ENCODE measurements around the gene ANKFY1. TPM values are rescaled to one million over a fixed set of nuclear protein-coding genes. Genes with fewer than 3 reads are reported as not detected.
"Not testable (repeated sequence)": the region's sequence is repeated elsewhere in the genome, so short reads cannot be mapped to it uniquely, and the experiment has no call there.

ANKFY1 gene
- total RNA-seq, 1 donor from 2014 or later = 53.8 TPM

DNA sequence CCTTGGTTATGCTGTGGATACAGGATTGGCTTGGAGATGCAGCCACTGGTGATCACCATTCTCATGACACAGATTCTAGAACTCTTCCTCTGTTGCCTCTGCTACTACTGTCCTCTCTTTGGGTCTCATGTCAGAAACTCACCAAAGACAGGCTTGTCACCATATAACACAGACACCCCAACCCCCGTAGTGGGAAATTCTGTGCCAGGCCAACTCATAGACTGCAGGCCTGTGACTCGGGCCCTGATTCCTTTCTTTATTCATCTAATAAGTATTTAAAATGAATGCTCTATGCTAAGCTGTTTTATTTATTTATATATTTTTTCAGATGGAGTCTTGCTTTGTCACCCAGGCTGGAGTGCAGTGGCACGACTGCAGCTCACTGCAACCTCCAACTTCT, 111.3 kb downstream of the ANKFY1 start:
- no peaks in the 10 kb centered on the region for H3K9me3 Mint-ChIP-seq
- intact Hi-C loops (cut with micrococcal nuclease) = no loop called here
- peaks cover 3% of the 10 kb centered on the region for H3K36me3 Mint-ChIP-seq (ENCODE audit: low read depth)
- no peak for DNase-seq (ENCODE audit: low spot score)
- H3K27me3 Mint-ChIP-seq (ENCODE audit: insufficient read depth) = no peaks in the 10 kb centered on the region
- H3K4me3 Mint-ChIP-seq = no peak overlapping the region
- H3K27ac Mint-ChIP-seq = no peak overlapping the region
- peaks cover 5% of the 10 kb centered on the region for H3K4me1 Mint-ChIP-seq (ENCODE audit: low read depth)

- Mint-ChIP-seq H3K4me1 (ENCODE audit: low read depth) (peaks cover 4% of the 10 kb centered on the region), H3K9me3 (no peaks in the 10 kb centered on the region), H3K4me3 (no peak overlapping the region), H3K27ac (no peak overlapping the region), H3K27me3 (ENCODE audit: insufficient read depth) (no peaks in the 10 kb centered on the region), H3K36me3 (ENCODE audit: low read depth) (peaks cover 3% of the 10 kb centered on the region)
- intact Hi-C loops (cut with micrococcal nuclease) = no loop called here
- DNase-seq (ENCODE audit: low spot score) = no peak
These were observed 113.7 kb downstream of the ANKFY1 start for GRCh38 chr17:4150096-4150495.

GRCh38 chr17:4148611-4149308, 115.0 kb downstream of the ANKFY1 start:
- H3K27ac Mint-ChIP-seq = no peak overlapping the region
- H3K9me3 Mint-ChIP-seq = no peaks in the 10 kb centered on the region
- intact Hi-C loops (cut with micrococcal nuclease) = no loop called here
- DNase-seq (ENCODE audit: low spot score) = no peak
- no peaks in the 10 kb centered on the region for H3K27me3 Mint-ChIP-seq (ENCODE audit: insufficient read depth)
- peaks cover 9% of the 10 kb centered on the region for H3K4me1 Mint-ChIP-seq (ENCODE audit: low read depth)
- H3K4me3 Mint-ChIP-seq = no peak overlapping the region
- H3K36me3 Mint-ChIP-seq (ENCODE audit: low read depth) = peaks cover 3% of the 10 kb centered on the region

GRCh38 chr17:4147751-4148310, 115.9 kb downstream of the ANKFY1 start:
- Mint-ChIP-seq H3K36me3 (ENCODE audit: low read depth) (peaks cover 1% of the 10 kb centered on the region), H3K9me3 (no peaks in the 10 kb centered on the region), H3K4me1 (ENCODE audit: low read depth) (peaks cover 9% of the 10 kb centered on the region), H3K27me3 (ENCODE audit: insufficient read depth) (no peaks in the 10 kb centered on the region), H3K27ac (no peak overlapping the region), H3K4me3 (no peak overlapping the region)
- no peak for DNase-seq (ENCODE audit: low spot score)
- intact Hi-C loops (cut with micrococcal nuclease) = no loop called here

DNA sequence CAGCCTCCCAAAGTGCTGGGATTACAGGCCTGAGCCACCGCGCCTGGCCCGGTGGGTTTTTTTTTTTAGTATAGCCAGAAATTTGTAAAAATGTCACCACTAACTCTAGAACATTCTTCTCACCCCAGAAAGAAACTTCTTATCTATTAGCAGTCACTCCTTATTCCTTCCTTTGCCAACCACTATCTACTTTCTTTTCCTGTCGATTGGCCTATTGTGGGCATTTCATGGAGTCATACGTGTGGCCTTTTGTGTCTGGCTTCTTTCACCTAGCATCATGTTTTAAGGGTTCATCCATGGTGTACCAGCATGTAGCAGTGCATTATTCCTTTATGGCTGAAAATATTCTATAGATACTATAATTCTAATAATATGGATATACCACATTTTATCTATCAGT, 117.1 kb downstream of the ANKFY1 start:
- Mint-ChIP-seq H3K4me1 (ENCODE audit: low read depth) (peaks cover 16% of the 10 kb centered on the region), H3K9me3 (no peaks in the 10 kb centered on the region), H3K36me3 (ENCODE audit: low read depth) (peaks cover 1% of the 10 kb centered on the region), H3K27me3 (ENCODE audit: insufficient read depth) (no peaks in the 10 kb centered on the region), H3K4me3 (no peak overlapping the region), H3K27ac (peak overlapping the region; percentile 29)
- DNase-seq (ENCODE audit: low spot score) = no peak
- intact Hi-C loops (cut with micrococcal nuclease) = no loop called here

GRCh38 chr17:4144422-4144747, 119.4 kb downstream of the ANKFY1 start:
- Mint-ChIP-seq H3K36me3 (ENCODE audit: low read depth) (peaks cover 10% of the 10 kb centered on the region), H3K27me3 (ENCODE audit: insufficient read depth) (no peaks in the 10 kb centered on the region), H3K27ac (peak overlapping the region; percentile 99), H3K4me3 (peak overlapping the region; percentile 98), H3K4me1 (ENCODE audit: low read depth) (peaks cover 36% of the 10 kb centered on the region), H3K9me3 (no peaks in the 10 kb centered on the region)
- DNase-seq (ENCODE audit: low spot score) = no peak
- intact Hi-C loops (cut with micrococcal nuclease) = loop anchor here (5.0 kb wide), 2 partner anchors 232 to 588 kb away; partner anchors contain the start of gene MED11

GRCh38 chr17:4143563-4144421, 120.0 kb downstream of the ANKFY1 start:
- H3K27me3 Mint-ChIP-seq (ENCODE audit: insufficient read depth) = no peaks in the 10 kb centered on the region
- peaks cover 9% of the 10 kb centered on the region for H3K36me3 Mint-ChIP-seq (ENCODE audit: low read depth)
- no peaks in the 10 kb centered on the region for H3K9me3 Mint-ChIP-seq
- peak; percentile 86 for DNase-seq (ENCODE audit: low spot score)
- H3K27ac Mint-ChIP-seq = peak overlapping the region; percentile 99
- peak overlapping the region; percentile 98 for H3K4me3 Mint-ChIP-seq
- peaks cover 39% of the 10 kb centered on the region for H3K4me1 Mint-ChIP-seq (ENCODE audit: low read depth)
- intact Hi-C loops (cut with micrococcal nuclease) = loop anchor here (1.0 to 5.0 kb wide), 11 partner anchors 33 to 1139 kb away; partner anchors contain the start of genes ANKFY1, ATP2A3, MED11 and NCBP3

DNA sequence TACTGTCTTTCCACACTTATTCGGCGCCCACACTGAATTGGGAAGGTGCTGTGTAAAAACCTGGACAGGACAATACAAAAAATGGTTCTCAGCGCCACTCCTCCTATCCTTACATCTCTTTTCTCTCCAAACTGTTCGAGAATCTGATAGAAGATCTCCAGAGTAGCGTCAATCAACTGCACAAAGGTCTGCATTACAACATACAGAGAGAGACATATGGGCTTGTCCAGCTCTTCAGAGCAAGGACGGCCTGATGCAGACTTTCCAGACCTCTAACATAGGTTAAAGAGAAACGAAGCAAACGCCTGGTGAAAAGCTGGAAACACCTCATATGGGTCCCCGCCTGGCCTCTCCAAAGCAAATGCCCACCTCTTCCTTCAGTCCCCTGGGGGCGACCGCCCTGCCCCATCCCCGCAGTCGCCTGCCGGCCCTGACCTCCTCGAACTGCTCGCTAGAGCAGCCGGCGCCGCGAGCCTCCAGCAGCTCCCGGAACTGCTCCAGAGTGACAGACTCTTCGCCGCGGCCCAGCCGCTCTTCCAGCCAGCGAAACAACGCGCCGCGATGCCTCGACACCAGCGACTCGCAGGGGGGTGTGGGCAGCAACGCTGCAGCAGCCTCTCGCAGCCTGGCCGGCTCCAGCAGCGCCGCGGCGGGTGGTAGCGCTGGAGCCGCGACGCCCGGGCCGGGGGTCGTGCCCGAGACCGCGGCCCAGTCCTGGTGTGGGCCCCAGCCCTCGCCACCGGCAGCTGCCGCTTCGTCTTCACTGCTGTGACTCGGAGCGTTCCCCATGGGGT, 121.5 kb downstream of the ANKFY1 start:
- H3K27ac Mint-ChIP-seq = peak overlapping the region; percentile 49
- peaks cover 9% of the 10 kb centered on the region for H3K36me3 Mint-ChIP-seq (ENCODE audit: low read depth)
- intact Hi-C loops (cut with micrococcal nuclease) = loop anchor here (2.0 to 5.0 kb wide), 5 partner anchors 178 to 1140 kb away; partner anchors contain the start of genes ATP2A3, MED11, PFN1 and RABEP1
- H3K9me3 Mint-ChIP-seq = no peaks in the 10 kb centered on the region
- peaks cover 51% of the 10 kb centered on the region for H3K4me1 Mint-ChIP-seq (ENCODE audit: low read depth)
- peak overlapping the region; percentile 98 for H3K4me3 Mint-ChIP-seq
- DNase-seq (ENCODE audit: low spot score) = no peak
- H3K27me3 Mint-ChIP-seq (ENCODE audit: insufficient read depth) = no peaks in the 10 kb centered on the region

DNA sequence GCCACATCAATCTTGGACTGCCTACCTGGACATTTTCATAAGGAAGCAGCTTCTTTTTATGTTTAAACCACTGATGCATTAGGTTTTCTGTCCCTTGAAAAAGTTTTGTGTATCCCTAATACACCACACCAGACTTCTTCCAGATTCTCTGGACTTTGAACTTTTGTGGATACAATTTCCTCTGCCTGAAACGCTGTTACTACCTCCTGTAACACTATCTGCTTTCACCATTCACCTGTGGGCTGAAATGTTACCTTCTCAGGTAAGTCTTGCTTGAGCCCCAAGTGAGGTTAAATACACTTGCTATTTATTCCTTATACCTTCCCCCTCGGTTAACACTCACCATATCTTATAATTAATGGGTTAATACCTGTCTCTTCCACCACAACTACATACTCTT, 123.7 kb downstream of the ANKFY1 start:
- H3K9me3 Mint-ChIP-seq = no peaks in the 10 kb centered on the region
- H3K27me3 Mint-ChIP-seq (ENCODE audit: insufficient read depth) = no peaks in the 10 kb centered on the region
- H3K4me3 Mint-ChIP-seq = no peak overlapping the region
- H3K36me3 Mint-ChIP-seq (ENCODE audit: low read depth) = peaks cover 12% of the 10 kb centered on the region
- peaks cover 57% of the 10 kb centered on the region for H3K4me1 Mint-ChIP-seq (ENCODE audit: low read depth)
- no peak for DNase-seq (ENCODE audit: low spot score)
- intact Hi-C loops (cut with micrococcal nuclease) = loop anchor here (5.0 kb wide), 2 partner anchors 228 to 592 kb away; partner anchors contain the start of gene MED11
- H3K27ac Mint-ChIP-seq = no peak overlapping the region

DNA sequence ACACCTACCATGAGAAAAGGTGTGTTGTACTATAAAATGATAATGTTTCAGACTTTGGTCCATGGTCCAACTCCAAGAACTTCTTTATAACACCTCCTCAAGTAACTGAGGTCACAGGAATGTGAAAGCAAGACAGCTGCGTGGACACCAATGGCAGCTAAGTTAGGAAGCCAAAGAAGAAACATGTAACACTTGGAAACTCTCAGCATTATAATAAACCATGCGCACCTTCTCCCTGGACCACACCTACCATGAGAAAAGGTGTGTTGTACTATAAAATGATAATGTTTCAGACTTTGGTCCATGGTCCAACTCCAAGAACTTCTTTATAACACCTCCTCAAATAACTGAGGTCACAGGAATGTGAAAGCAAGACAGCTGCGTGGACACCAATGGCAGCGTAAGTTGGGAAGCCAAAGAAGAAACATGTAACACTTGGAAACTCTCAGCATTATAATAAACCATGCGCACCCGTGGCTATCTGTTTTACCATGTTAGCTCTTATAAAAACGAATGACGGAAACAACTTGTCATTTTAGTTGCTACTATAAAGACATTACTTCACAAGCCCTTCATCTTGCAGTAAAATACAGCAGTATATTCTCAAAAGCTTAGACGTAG, 124.8 kb downstream of the ANKFY1 start:
- DNase-seq (ENCODE audit: low spot score); intact Hi-C loops (cut with micrococcal nuclease); H3K9me3 Mint-ChIP-seq; H3K4me3 Mint-ChIP-seq; H3K27me3 Mint-ChIP-seq (ENCODE audit: insufficient read depth); H3K27ac Mint-ChIP-seq: not testable (repeated sequence)
- Mint-ChIP-seq H3K4me1 (ENCODE audit: low read depth) (peaks cover 56% of the 10 kb centered on the region), H3K36me3 (ENCODE audit: low read depth) (peaks cover 12% of the 10 kb centered on the region)

GRCh38 chr17:4136373-4136772, 127.4 kb downstream of the ANKFY1 start:
- peaks cover 44% of the 10 kb centered on the region for H3K4me1 Mint-ChIP-seq (ENCODE audit: low read depth)
- H3K27me3 Mint-ChIP-seq (ENCODE audit: insufficient read depth) = no peaks in the 10 kb centered on the region
- intact Hi-C loops (cut with micrococcal nuclease) = no loop called here
- DNase-seq (ENCODE audit: low spot score) = no peak
- H3K36me3 Mint-ChIP-seq (ENCODE audit: low read depth) = peaks cover 14% of the 10 kb centered on the region
- no peak overlapping the region for H3K27ac Mint-ChIP-seq
- H3K9me3 Mint-ChIP-seq = no peaks in the 10 kb centered on the region
- no peak overlapping the region for H3K4me3 Mint-ChIP-seq

- H3K27me3 Mint-ChIP-seq (ENCODE audit: insufficient read depth) = no peaks in the 10 kb centered on the region
- no peaks in the 10 kb centered on the region for H3K9me3 Mint-ChIP-seq
- intact Hi-C loops (cut with micrococcal nuclease) = no loop called here
- no peak for DNase-seq (ENCODE audit: low spot score)
- H3K36me3 Mint-ChIP-seq (ENCODE audit: low read depth) = peaks cover 17% of the 10 kb centered on the region
- peaks cover 37% of the 10 kb centered on the region for H3K4me1 Mint-ChIP-seq (ENCODE audit: low read depth)
- H3K4me3 Mint-ChIP-seq = no peak overlapping the region
- no peak overlapping the region for H3K27ac Mint-ChIP-seq
These were observed 128.3 kb downstream of the ANKFY1 start for GRCh38 chr17:4135489-4135888.
